GM19025 (cell line): ENCODE measurements around the gene GADL1.

Source experiments
- ATAC-seq: cut with Tn5 transposase; IDR thresholded peaks from one replicate; pipeline ENCODE4 v1.9.1; 2021; ENCODE audit warnings: mild to moderate bottlenecking, low read depth, moderate library complexity; ENCODE audit not compliant: unreplicated experiment

The GADL1 gene

GRCh38 chr3:30819067-30819798, 75.2 kb downstream of the GADL1 start:
- no peak for ATAC-seq

DNA sequence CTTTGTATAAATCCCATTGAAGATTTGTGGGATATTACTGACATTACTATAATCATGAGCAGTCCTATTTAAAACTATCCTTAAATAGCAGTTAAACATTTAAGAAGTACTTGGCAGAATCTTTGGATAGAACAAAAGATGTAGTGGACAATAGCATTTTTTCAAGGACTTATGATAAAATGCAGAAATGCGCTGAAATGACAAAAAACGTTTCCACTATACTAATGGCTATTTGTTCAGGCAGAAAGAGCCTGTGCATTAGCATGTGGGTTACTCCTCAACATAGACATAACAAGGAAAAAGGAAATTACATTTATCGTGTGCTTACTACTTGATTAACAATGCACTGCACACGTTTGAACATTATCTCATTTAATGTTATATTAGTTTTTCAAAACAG, 80.7 kb downstream of the GADL1 start:
- no peak for ATAC-seq

- ATAC-seq, result no peak
Measured at GRCh38 chr3:30811151-30811795, 83.2 kb downstream of the GADL1 start.

DNA sequence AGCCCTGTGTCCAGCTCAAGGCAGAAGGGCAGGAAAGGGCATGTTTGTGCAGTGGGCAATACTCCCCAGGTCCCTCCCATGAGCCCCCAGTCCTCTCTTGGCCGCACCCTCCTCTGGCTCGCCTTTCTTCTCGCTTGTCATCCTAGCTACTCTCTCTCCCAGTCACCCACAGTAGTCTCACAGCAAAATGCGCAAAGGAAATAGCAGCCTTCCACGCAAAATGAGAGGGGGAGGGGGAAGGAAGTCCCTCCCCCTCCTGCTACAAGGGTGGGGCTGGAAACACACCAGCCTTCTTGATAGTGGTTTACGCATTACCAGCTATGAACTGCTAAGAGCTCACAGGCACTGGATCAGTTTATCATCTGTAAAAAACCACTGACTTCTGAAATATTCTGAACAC, 83.8 kb downstream of the GADL1 start:
- no peak for ATAC-seq

GRCh38 chr3:30805695-30806094, 88.8 kb downstream of the GADL1 start:
- ATAC-seq, result no peak

GRCh38 chr3:30804984-30805383, 89.5 kb downstream of the GADL1 start:
- no peak for ATAC-seq

DNA sequence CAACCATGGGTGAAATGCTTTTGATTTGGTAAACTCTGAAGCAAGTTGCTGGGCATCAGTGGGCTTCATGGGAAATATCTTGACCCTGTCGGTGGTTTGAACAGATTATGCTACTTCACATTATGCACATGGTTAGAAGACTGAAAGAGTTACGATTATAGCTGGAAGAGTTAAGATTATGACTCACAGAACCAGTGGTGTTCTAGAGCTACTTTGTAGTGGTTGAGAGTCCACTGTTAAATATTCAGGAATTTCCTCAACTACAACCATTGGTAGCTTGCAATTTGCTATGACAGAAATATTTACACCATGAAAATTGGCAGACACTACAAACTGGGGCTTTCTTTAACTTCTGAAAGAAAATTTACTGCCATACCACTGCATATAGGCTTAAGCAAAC, 99.3 kb downstream of the GADL1 start:
- ATAC-seq, result no peak

- no peak for ATAC-seq
Measured at GRCh38 chr3:30793740-30794139, 100.7 kb downstream of the GADL1 start.

DNA sequence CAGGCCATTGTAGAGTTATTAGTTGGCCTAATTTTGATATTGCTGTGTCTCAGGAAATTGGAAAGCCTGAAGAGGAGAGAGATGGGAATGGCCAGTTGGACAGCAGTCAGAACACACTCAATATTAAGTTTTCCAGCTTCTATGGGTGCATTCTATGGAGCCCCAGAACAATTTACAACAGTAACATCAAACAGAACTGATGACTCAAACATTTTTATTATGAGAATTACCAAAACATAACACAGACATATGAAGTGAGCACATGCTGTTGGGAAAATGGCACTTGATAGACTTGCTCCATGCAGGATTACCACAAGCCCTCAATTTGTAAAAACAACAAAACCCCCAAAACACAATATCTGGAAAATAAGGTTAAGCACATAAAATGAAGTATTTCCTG, 104.3 kb downstream of the GADL1 start:
- ATAC-seq, result no peak

DNA sequence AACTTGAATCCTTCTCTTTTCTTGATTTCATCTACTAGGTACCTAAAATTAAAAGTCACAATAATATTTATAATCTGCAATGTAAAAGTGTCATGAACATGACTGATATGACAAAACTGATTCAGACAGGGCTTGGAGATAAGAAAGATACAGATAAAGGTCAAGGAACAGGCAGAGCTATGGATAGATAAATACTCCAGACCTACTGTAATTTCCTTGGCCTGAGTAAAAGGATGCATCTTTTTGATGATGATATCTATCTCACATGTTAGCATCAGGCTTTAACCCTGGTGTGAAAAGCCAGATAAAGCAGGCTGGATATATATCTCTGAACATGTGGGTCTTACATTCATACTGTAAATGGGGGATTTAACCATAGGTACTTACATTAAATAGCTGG, 108.1 kb downstream of the GADL1 start:
- no peak for ATAC-seq

- no peak for ATAC-seq
Measured at GRCh38 chr3:30779686-30780287, 114.7 kb downstream of the GADL1 start.

GRCh38 chr3:30778933-30779332, 115.5 kb downstream of the GADL1 start:
- no peak for ATAC-seq

DNA sequence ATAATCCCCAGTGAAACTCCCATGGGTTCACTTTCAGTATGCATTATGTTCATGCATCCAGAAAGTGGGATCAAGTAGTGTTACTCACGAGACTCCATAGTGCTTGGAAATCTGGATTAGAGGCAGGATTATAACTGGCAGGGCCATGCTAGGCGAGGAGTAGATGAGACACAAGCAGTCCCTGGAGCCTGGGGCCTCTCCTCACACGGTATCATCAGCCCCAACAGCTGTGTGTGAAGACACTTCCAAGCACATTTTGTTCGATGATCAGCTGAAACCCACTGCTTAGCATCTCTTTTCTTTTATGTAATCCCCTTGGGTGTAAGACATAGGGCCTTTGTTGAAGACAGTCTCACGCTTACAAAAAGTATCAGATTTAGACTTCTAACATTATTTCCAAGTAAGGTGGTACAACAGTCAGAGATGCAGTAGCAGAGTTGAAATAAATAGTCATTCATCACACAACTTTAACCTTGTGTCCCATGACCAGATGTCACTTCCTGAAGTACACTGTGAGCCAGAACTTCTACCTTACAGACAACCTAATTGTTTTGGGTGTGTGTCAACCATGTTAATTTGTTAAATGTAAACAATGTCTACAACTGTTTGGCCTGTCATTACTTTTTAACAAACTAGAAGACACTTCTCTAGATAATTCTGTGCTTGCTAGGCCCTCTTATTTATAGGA, 116.9 kb downstream of the GADL1 start:
- no peak for ATAC-seq

GRCh38 chr3:30776186-30776815, 118.2 kb downstream of the GADL1 start:
- ATAC-seq, result no peak

- ATAC-seq, result no peak
Measured at GRCh38 chr3:30775040-30775439, 119.4 kb downstream of the GADL1 start.

- no peak for ATAC-seq
Measured at GRCh38 chr3:30774062-30774461, 120.4 kb downstream of the GADL1 start.

GRCh38 chr3:30770387-30770786, 124.1 kb downstream of the GADL1 start:
- ATAC-seq, result no peak

DNA sequence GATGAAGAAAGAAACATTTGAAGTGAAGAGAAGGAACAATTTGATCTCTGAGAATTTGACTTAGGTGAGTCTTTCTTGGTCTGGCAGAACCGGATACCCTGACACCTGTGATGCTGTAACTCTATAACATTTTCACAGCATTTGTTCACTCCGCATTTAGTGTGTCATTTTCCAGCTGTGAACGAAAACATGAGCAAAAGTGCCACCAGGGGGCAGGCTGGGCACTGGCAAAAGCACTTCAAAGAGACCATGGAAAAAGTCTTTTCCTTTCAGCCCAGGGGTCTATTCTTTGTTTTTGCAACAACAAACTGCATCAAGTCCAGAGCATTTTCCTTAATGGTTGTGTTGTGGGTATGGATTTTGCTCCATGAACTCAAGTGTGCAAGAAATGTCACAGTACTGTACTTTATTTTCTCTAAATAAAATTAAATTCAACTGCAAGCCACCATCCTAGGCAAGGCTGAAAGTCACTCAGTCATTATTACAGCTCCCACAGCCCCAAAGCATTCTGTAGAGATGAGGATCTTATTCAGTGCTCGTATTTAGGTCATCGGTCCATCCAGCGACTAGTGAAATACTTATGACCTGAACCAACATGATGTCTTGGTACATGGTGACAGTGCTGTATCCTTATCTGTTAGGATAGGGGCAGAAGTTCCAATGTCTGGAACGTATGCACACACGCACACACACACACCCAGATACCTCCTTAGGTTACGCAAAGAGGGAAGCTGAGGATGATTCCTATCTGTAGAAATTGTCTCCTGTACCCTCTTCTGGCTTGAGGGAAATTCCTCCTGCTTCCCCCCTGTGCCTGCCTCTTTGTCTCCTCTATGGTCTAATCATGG, 125.5 kb downstream of the GADL1 start:
- ATAC-seq, result no peak

- ATAC-seq, result no peak
Measured at GRCh38 chr3:30768046-30768445, 126.4 kb downstream of the GADL1 start.

GRCh38 chr3:30766522-30766921, 127.9 kb downstream of the GADL1 start:
- no peak for ATAC-seq
